Measurements from ENCODE around the gene GLP1R. TPM values are rescaled to one million over a fixed set of nuclear protein-coding genes. Genes with fewer than 3 reads are reported as not detected.

Gene GLP1R
- polyA plus RNA-seq, 4 donors: 0.10 to 0.19 TPM; not detected in 2

DNA sequence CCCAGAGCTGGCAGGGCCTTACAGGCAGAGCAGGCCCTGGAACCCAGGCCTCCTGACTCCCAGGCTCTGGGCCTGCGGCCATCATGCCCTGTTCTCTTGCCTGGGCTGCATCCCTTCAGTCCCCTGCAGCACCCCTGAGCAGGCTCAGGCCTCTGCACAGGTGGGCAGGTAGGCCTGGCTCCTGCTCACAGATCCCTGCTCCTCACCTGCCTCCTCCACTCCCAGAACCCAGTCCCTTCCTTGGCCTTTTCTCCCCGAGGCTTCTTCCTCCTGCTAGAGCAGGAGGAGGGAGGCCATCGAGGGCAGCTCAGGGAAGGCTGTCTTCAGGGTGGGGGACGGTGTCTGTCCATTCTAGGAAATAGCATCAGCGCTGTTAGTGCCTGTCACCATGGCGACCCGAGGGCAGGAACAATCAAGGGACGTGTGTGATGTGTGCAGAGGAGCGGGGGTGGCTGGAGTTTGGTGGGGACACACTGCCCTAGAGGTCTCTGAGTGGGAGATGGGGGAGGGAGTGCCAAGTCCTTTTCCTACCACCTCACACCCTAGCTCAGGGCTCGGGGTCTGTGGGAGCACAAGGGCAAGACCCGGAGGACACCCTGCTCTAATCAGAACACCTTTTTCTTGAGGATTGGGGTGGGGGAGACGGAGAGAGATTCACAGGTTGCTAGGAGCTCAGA is 26.6 kb downstream of the GLP1R start:
- peaks cover 0 to 3% (median 0%) of the 10 kb centered on the region in 3 donors for H3K27me3 ChIP-seq (ENCODE audit: control insufficient read depth in 3 of 3, insufficient read depth in 3 of 3, low read length in 3 of 3)
- H3K9me3 ChIP-seq (ENCODE audit: control insufficient read depth in 2 of 2, insufficient read depth in 1 of 2, low read depth in 1 of 2, low read length in 1 of 2): no peaks in the 10 kb centered on the region
- 66 to 80% (median 73%) methylated on average over 12 of the region's 12 CpGs for WGBS, 3 donors
- no peak overlapping the region for H3K27ac ChIP-seq (ENCODE audit: low read depth in 1 of 3, low read length in 2 of 3)
- no peaks in the 10 kb centered on the region for H3K4me1 ChIP-seq (ENCODE audit: control insufficient read depth in 3 of 3, insufficient read depth in 2 of 3, low read depth in 1 of 3, low read length in 2 of 3)
- H3K4me3 ChIP-seq (ENCODE audit: low read depth in 1 of 3, low read length in 3 of 3): no peak overlapping the region
- no peaks in the 10 kb centered on the region for H3K36me3 ChIP-seq (ENCODE audit: control insufficient read depth in 3 of 3, insufficient read depth in 2 of 3, low read depth in 1 of 3, low read length in 3 of 3)
- FAIRE-seq (no peak), DNase-seq (no peak)

DNA sequence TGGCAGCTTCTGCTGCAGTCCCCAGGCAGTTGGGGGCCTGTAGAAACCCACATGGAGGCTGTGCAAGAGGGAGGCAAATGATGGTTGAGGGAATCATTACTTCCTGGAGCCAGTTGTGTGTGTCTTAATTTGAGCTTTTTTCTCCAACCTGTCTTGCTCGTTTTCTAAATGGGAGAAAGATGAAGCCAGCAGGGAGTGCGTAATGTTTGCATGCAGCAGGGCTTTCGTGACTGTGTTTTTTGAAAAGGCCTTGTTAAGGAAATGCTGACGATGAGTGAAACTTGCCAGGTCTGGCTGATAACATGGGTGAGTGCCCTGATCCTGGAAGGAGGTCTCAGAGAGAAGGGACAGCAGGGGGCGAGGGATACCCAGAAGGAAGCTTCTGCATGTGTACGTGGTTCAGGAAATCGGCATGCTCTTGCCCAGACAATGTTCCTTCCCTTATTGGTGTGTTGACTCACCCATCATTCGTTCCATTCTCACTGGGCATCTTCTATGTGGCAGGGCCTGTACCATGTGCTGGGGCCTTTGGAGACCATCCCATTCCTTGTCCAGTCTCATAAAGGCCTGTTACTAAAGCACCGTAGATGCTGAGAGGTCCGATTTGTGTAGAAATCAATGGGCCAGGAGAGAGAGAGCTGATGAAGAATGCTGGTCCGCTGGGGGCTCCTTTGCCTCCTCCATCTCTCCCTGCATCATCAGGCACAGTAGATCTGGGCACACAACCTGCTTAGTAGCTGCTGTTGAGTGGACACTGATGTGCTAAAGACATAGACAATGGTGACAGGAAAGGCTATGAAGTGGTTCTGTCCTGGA is 27.4 kb downstream of the GLP1R start:
- FAIRE-seq (no peak), DNase-seq (no peak)
- H3K36me3 ChIP-seq (ENCODE audit: control insufficient read depth in 3 of 3, insufficient read depth in 2 of 3, low read depth in 1 of 3, low read length in 3 of 3): no peaks in the 10 kb centered on the region
- H3K27ac ChIP-seq (ENCODE audit: low read depth in 1 of 3, low read length in 2 of 3): no peak overlapping the region
- no peaks in the 10 kb centered on the region for H3K9me3 ChIP-seq (ENCODE audit: control insufficient read depth in 2 of 2, insufficient read depth in 1 of 2, low read depth in 1 of 2, low read length in 1 of 2)
- 78 to 86% (median 82%) methylated on average over 11 of the region's 11 CpGs for WGBS, 3 donors
- H3K27me3 ChIP-seq (ENCODE audit: control insufficient read depth in 3 of 3, insufficient read depth in 3 of 3, low read length in 3 of 3): peaks cover 0 to 3% (median 0%) of the 10 kb centered on the region in 3 donors
- H3K4me1 ChIP-seq (ENCODE audit: control insufficient read depth in 3 of 3, insufficient read depth in 2 of 3, low read depth in 1 of 3, low read length in 2 of 3): no peaks in the 10 kb centered on the region
- H3K4me3 ChIP-seq (ENCODE audit: low read depth in 1 of 3, low read length in 3 of 3): no peak overlapping the region

GRCh38 chr6:39076623-39077535 is 28.3 kb downstream of the GLP1R start:
- H3K4me3 ChIP-seq (ENCODE audit: low read depth in 1 of 3, low read length in 3 of 3): no peak overlapping the region
- no peaks in the 10 kb centered on the region for H3K9me3 ChIP-seq (ENCODE audit: control insufficient read depth in 2 of 2, insufficient read depth in 1 of 2, low read depth in 1 of 2, low read length in 1 of 2)
- FAIRE-seq (no peak), DNase-seq (no peak)
- H3K27ac ChIP-seq (ENCODE audit: low read depth in 1 of 3, low read length in 2 of 3): no peak overlapping the region
- no peaks in the 10 kb centered on the region for H3K4me1 ChIP-seq (ENCODE audit: control insufficient read depth in 3 of 3, insufficient read depth in 2 of 3, low read depth in 1 of 3, low read length in 2 of 3)
- WGBS, 3 donors: 62 to 68% (median 67%) methylated on average over 9 of the region's 9 CpGs
- H3K27me3 ChIP-seq (ENCODE audit: control insufficient read depth in 3 of 3, insufficient read depth in 3 of 3, low read length in 3 of 3): peaks cover 0 to 3% (median 0%) of the 10 kb centered on the region in 3 donors
- no peaks in the 10 kb centered on the region for H3K36me3 ChIP-seq (ENCODE audit: control insufficient read depth in 3 of 3, insufficient read depth in 2 of 3, low read depth in 1 of 3, low read length in 3 of 3)

DNA sequence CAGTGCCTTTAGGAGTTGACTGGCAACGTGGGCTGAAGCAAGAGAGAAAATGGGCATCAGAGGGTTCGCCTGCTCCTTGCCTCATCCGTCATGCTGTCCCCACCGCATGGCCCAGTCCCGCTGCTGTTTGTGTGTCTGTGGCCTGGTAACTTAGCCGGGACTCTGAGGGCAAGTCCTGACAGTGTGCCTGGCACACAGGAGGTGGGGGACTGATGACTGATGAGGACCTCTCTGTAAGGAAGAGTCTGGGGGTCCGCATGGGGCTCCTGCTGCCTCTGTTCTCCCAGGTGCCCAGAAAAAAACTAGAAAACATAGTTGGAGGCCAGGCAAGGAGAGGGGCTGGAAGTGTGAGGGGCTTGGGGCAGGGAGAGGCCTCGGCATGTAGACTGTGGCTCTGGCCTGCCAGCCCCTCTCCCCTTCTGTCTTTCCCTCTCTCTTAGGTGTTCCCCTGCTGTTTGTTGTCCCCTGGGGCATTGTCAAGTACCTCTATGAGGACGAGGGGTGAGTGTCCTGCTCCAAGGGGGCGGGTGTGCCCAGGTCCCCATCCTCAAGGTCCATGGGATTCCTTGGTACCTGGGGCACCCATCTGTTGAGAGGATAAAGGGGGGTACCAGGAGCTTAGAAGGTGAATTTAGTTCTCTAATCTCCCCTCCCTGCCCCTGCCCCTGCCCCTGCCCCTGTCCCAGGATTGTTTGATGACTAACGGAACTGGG is 29.5 kb downstream of the GLP1R start:
- H3K27me3 ChIP-seq (ENCODE audit: control insufficient read depth in 3 of 3, insufficient read depth in 3 of 3, low read length in 3 of 3): peaks cover 0 to 3% (median 0%) of the 10 kb centered on the region in 3 donors
- H3K4me1 ChIP-seq (ENCODE audit: control insufficient read depth in 3 of 3, insufficient read depth in 2 of 3, low read depth in 1 of 3, low read length in 2 of 3): no peaks in the 10 kb centered on the region
- WGBS, 3 donors: 83 to 89% (median 88%) methylated on average over 11 of the region's 11 CpGs
- no peak overlapping the region for H3K4me3 ChIP-seq (ENCODE audit: low read depth in 1 of 3, low read length in 3 of 3)
- DNase-seq (no peak), FAIRE-seq (no peak)
- no peak overlapping the region for H3K27ac ChIP-seq (ENCODE audit: low read depth in 1 of 3, low read length in 2 of 3)
- no peaks in the 10 kb centered on the region for H3K36me3 ChIP-seq (ENCODE audit: control insufficient read depth in 3 of 3, insufficient read depth in 2 of 3, low read depth in 1 of 3, low read length in 3 of 3)
- H3K9me3 ChIP-seq (ENCODE audit: control insufficient read depth in 2 of 2, insufficient read depth in 1 of 2, low read depth in 1 of 2, low read length in 1 of 2): no peaks in the 10 kb centered on the region

- WGBS, 3 donors: 72 to 87% (median 84%) methylated on average over 3 of the region's 3 CpGs
Observed at GRCh38 chr6:39078695-39079094, 30.1 kb downstream of the GLP1R start.

GRCh38 chr6:39079197-39080125 is 30.9 kb downstream of the GLP1R start:
- no peak for FAIRE-seq
- DNase-seq: no peak
- H3K4me3 ChIP-seq (ENCODE audit: low read depth in 1 of 3, low read length in 3 of 3): no peak overlapping the region
- WGBS, 3 donors: 81 to 94% (median 84%) methylated on average over 8 of the region's 8 CpGs
- H3K27me3 ChIP-seq (ENCODE audit: control insufficient read depth in 3 of 3, insufficient read depth in 3 of 3, low read length in 3 of 3): peaks cover 0 to 3% (median 0%) of the 10 kb centered on the region in 3 donors
- no peaks in the 10 kb centered on the region for H3K36me3 ChIP-seq (ENCODE audit: control insufficient read depth in 3 of 3, insufficient read depth in 2 of 3, low read depth in 1 of 3, low read length in 3 of 3)
- H3K9me3 ChIP-seq (ENCODE audit: control insufficient read depth in 2 of 2, insufficient read depth in 1 of 2, low read depth in 1 of 2, low read length in 1 of 2): no peaks in the 10 kb centered on the region
- H3K27ac ChIP-seq (ENCODE audit: low read depth in 1 of 3, low read length in 2 of 3): no peak overlapping the region
- no peaks in the 10 kb centered on the region for H3K4me1 ChIP-seq (ENCODE audit: control insufficient read depth in 3 of 3, insufficient read depth in 2 of 3, low read depth in 1 of 3, low read length in 2 of 3)

More at GRCh38 chr6:39078695-39079094, 30.1 kb downstream of the GLP1R start:
- Histone ChIP-seq H3K9me3 (ENCODE audit: control insufficient read depth in 2 of 2, insufficient read depth in 1 of 2, low read depth in 1 of 2, low read length in 1 of 2) (no peaks in the 10 kb centered on the region), H3K4me3 (ENCODE audit: low read depth in 1 of 3, low read length in 3 of 3) (no peak overlapping the region), H3K27ac (ENCODE audit: low read depth in 1 of 3, low read length in 2 of 3) (no peak overlapping the region), H3K27me3 (ENCODE audit: control insufficient read depth in 3 of 3, insufficient read depth in 3 of 3, low read length in 3 of 3) (peaks cover 0 to 3% (median 0%) of the 10 kb centered on the region in 3 donors), H3K4me1 (ENCODE audit: control insufficient read depth in 3 of 3, insufficient read depth in 2 of 3, low read depth in 1 of 3, low read length in 2 of 3) (no peaks in the 10 kb centered on the region), H3K36me3 (ENCODE audit: control insufficient read depth in 3 of 3, insufficient read depth in 2 of 3, low read depth in 1 of 3, low read length in 3 of 3) (no peaks in the 10 kb centered on the region)
- DNase-seq: no peak
- FAIRE-seq: no peak

GRCh38 chr6:39080246-39080875 is 31.8 kb downstream of the GLP1R start:
- Histone ChIP-seq H3K36me3 (ENCODE audit: control insufficient read depth in 3 of 3, insufficient read depth in 2 of 3, low read depth in 1 of 3, low read length in 3 of 3) (no peaks in the 10 kb centered on the region), H3K4me1 (ENCODE audit: control insufficient read depth in 3 of 3, insufficient read depth in 2 of 3, low read depth in 1 of 3, low read length in 2 of 3) (no peaks in the 10 kb centered on the region), H3K27ac (ENCODE audit: low read depth in 1 of 3, low read length in 2 of 3) (no peak overlapping the region), H3K27me3 (ENCODE audit: control insufficient read depth in 3 of 3, insufficient read depth in 3 of 3, low read length in 3 of 3) (peaks cover 0 to 4% (median 0%) of the 10 kb centered on the region in 3 donors), H3K9me3 (ENCODE audit: control insufficient read depth in 2 of 2, insufficient read depth in 1 of 2, low read depth in 1 of 2, low read length in 1 of 2) (no peaks in the 10 kb centered on the region), H3K4me3 (ENCODE audit: low read depth in 1 of 3, low read length in 3 of 3) (no peak overlapping the region)
- WGBS, 3 donors: 65 to 81% (median 73%) methylated on average over 5 of the region's 5 CpGs
- FAIRE-seq: no peak
- DNase-seq: no peak

All from small intestine (tissue), 7 donors.